GM18951 (cell line): ENCODE results near the gene RPL15.

Experiments used
- POLR2A ChIP-seq: IDR thresholded peaks from 4 replicates; pipeline ENCODE4 v1.6.1; 2011; ENCODE audit warnings: mild to moderate bottlenecking; ENCODE audit not compliant: insufficient read length, insufficient read depth; ENCODE audit errors: extremely low read depth
- in situ Hi-C: fragments of 300-500 bp; cut with MboI; formaldehyde crosslinking; loops from one replicate; pipeline ENCODE4 v1.12.0; 2022; ENCODE audit warnings: low sequenced_read_pairs, mixed read lengths, inconsistent platforms; ENCODE audit not compliant: unreplicated experiment

RPL15 gene

GRCh38 chr3:23968463-23969184, 51.7 kb downstream of the RPL15 start:
- in situ Hi-C loops: no loop called here
- TF ChIP-seq POLR2A: no peak

DNA sequence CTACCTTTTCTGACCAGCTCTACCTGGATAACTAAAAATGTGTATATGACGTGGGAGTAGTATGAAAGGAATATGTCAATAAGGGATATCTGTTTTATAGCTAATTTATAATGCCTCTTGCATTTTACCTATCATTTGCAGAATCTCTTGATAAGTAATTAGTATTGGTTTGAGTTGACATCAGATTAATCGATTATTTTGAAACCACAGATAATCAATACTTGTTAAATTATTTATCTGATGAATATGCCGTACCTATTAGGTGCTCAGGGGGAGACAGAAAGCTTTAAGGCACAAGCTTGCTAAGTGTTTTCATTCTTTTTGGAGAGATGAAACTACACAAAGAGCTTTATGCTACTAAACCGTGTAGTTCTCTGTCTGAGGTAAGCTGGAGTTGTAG, 52.5 kb downstream of the RPL15 start:
- in situ Hi-C loops: no loop called here
- no peak for TF ChIP-seq POLR2A
